ENCODE measurements around the gene APC2.

Gene APC2

GRCh38 chr19:1427221-1427920 lies 22.6 kb upstream of the APC2 start:
- Mint-ChIP-seq H3K4me1 (peaks cover 32% of the 10 kb centered on the region), H3K4me3 (no peak overlapping the region), H3K27me3 (ENCODE audit: low read depth) (no peaks in the 10 kb centered on the region), H3K9me3 (no peaks in the 10 kb centered on the region), H3K27ac (no peak overlapping the region), H3K36me3 (ENCODE audit: low read depth) (peaks cover 38% of the 10 kb centered on the region)
- TF ChIP-seq CTCF (IDR thresholded peaks at IDR 0.05; ENCODE audit: unreplicated experiment in 3 of 3): no peak

GRCh38 chr19:1428738-1429391 lies 21.1 kb upstream of the APC2 start:
- Mint-ChIP-seq H3K4me3 (no peak overlapping the region), H3K36me3 (ENCODE audit: low read depth) (peaks cover 24% of the 10 kb centered on the region), H3K27me3 (ENCODE audit: low read depth) (no peaks in the 10 kb centered on the region), H3K9me3 (no peaks in the 10 kb centered on the region), H3K4me1 (peaks cover 17% of the 10 kb centered on the region), H3K27ac (no peak overlapping the region)
- TF ChIP-seq CTCF (IDR thresholded peaks at IDR 0.05; ENCODE audit: unreplicated experiment in 3 of 3): no peak

GRCh38 chr19:1429750-1430149 lies 20.2 kb upstream of the APC2 start:
- Mint-ChIP-seq H3K4me3 (no peak overlapping the region), H3K27me3 (ENCODE audit: low read depth) (no peaks in the 10 kb centered on the region), H3K27ac (peak overlapping the region in 1 of 3 experiments; percentile 38), H3K9me3 (no peaks in the 10 kb centered on the region), H3K4me1 (peaks cover 12% of the 10 kb centered on the region), H3K36me3 (ENCODE audit: low read depth) (peaks cover 20% of the 10 kb centered on the region)
- no peak for TF ChIP-seq CTCF (IDR thresholded peaks at IDR 0.05; ENCODE audit: unreplicated experiment in 3 of 3)

GRCh38 chr19:1430246-1430645 lies 19.7 kb upstream of the APC2 start:
- H3K9me3 Mint-ChIP-seq: no peaks in the 10 kb centered on the region
- peaks cover 7% of the 10 kb centered on the region for H3K4me1 Mint-ChIP-seq
- no peak for TF ChIP-seq CTCF (IDR thresholded peaks at IDR 0.05; ENCODE audit: unreplicated experiment in 3 of 3)
- H3K27me3 Mint-ChIP-seq (ENCODE audit: low read depth): no peaks in the 10 kb centered on the region
- no peak overlapping the region for H3K4me3 Mint-ChIP-seq
- H3K36me3 Mint-ChIP-seq (ENCODE audit: low read depth): peaks cover 17% of the 10 kb centered on the region
- H3K27ac Mint-ChIP-seq: no peak overlapping the region

- Mint-ChIP-seq H3K27ac (no peak overlapping the region), H3K4me1 (no peaks in the 10 kb centered on the region), H3K9me3 (no peaks in the 10 kb centered on the region), H3K36me3 (ENCODE audit: low read depth) (peaks cover 19% of the 10 kb centered on the region), H3K4me3 (no peak overlapping the region), H3K27me3 (ENCODE audit: low read depth) (no peaks in the 10 kb centered on the region)
- no peak for TF ChIP-seq CTCF (IDR thresholded peaks at IDR 0.05; ENCODE audit: unreplicated experiment in 3 of 3)
Observed at GRCh38 chr19:1431759-1432506, 18.0 kb upstream of the APC2 start.

Data from nephron (organoid).